H9 (cell line): ENCODE measurements around the gene GLYR1. TPM values are rescaled to one million over a fixed set of nuclear protein-coding genes. Genes with fewer than 3 reads are reported as not detected.

Experiments used
- DNase-seq: peaks from one replicate; pipeline ENCODE4 v3.0.0-alpha.2; 2017
- H2AFZ ChIP-seq: one replicate; pipeline ENCODE4 v1.6.1; 2013; ENCODE audit warnings: mild to moderate bottlenecking, low read length, control low read depth, moderate library complexity
- H2AK5ac ChIP-seq: 2 replicates; pipeline ENCODE4 v1.6.1; 2013; ENCODE audit warnings: low read length, control low read depth, mixed read lengths; ENCODE audit not compliant: insufficient read length
- H2BK120ac ChIP-seq: one replicate; pipeline ENCODE4 v1.6.1; 2013; ENCODE audit warnings: low read depth, mild to moderate bottlenecking, low read length, control low read depth, inconsistent platforms; ENCODE audit not compliant: poor library complexity, severe bottlenecking
- H2BK12ac ChIP-seq: 2 replicates; pipeline ENCODE4 v1.6.1; 2013; ENCODE audit warnings: low read length, control low read depth, mixed read lengths, low read depth; ENCODE audit not compliant: insufficient read length
- H2BK15ac ChIP-seq: 2 replicates; pipeline ENCODE4 v1.6.1; 2013; ENCODE audit warnings: low read depth, low read length, control low read depth
- H2BK20ac ChIP-seq: one replicate; pipeline ENCODE4 v1.6.1; 2013; ENCODE audit warnings: low read depth, mild to moderate bottlenecking, low read length, control low read depth, inconsistent platforms; ENCODE audit not compliant: poor library complexity, severe bottlenecking
- H2BK5ac ChIP-seq: 2 replicates; pipeline ENCODE4 v1.6.1; 2013; ENCODE audit warnings: low read length, control low read depth, mixed read lengths; ENCODE audit not compliant: insufficient read length
- H3K14ac ChIP-seq: 2 replicates; pipeline ENCODE4 v1.6.1; 2013; ENCODE audit warnings: low read length, control low read depth; ENCODE audit not compliant: insufficient read depth
- H3K18ac ChIP-seq: 2 replicates; pipeline ENCODE4 v1.6.1; 2013; ENCODE audit warnings: low read depth, mild to moderate bottlenecking, mixed read lengths, low read length, control low read depth; ENCODE audit not compliant: insufficient read length
- H3K23ac ChIP-seq: 2 replicates; pipeline ENCODE4 v1.6.1; 2013; ENCODE audit warnings: low read length, control low read depth, mixed read lengths, low read depth; ENCODE audit not compliant: insufficient read length
- H3K23me2 ChIP-seq: 2 replicates; pipeline ENCODE4 v1.6.1; 2013; ENCODE audit warnings: low read depth, mild to moderate bottlenecking, mixed read lengths, low read length, control low read depth; ENCODE audit not compliant: insufficient read length, poor library complexity, severe bottlenecking
- H3K27ac ChIP-seq: 2 replicates; pipeline ENCODE4 v1.5.1; 2013; ENCODE audit warnings: low read length, control low read depth, mixed read lengths, low read depth; ENCODE audit not compliant: insufficient read length
- H3K27me3 ChIP-seq: 2 replicates; pipeline ENCODE4 v1.6.1; 2013; ENCODE audit warnings: low read length, control low read depth, inconsistent platforms; ENCODE audit not compliant: insufficient read depth
- H3K4ac ChIP-seq: 2 replicates; pipeline ENCODE4 v1.6.1; 2013; ENCODE audit warnings: low read depth, mild to moderate bottlenecking, control low read depth, inconsistent platforms, low read length, moderate library complexity
- H3K4me1 ChIP-seq: 2 replicates; pipeline ENCODE4 v1.6.1; 2013; ENCODE audit warnings: low read length, control low read depth, inconsistent platforms; ENCODE audit not compliant: insufficient read depth
- H3K4me2 ChIP-seq: 2 replicates; pipeline ENCODE4 v1.6.1; 2013; ENCODE audit warnings: low read length, control low read depth, mixed read lengths; ENCODE audit not compliant: insufficient read length, insufficient read depth
- H3K56ac ChIP-seq: 2 replicates; pipeline ENCODE4 v1.6.1; 2013; ENCODE audit warnings: low read depth, mild to moderate bottlenecking, mixed read lengths, low read length, control low read depth; ENCODE audit not compliant: insufficient read length
- H3K79me1 ChIP-seq: 2 replicates; pipeline ENCODE4 v1.6.1; 2013; ENCODE audit warnings: low read depth, mild to moderate bottlenecking, moderate library complexity, low read length, control low read depth, inconsistent platforms; ENCODE audit not compliant: insufficient read depth, poor library complexity, severe bottlenecking
- H3K79me2 ChIP-seq: 2 replicates; pipeline ENCODE4 v1.6.1; 2013; ENCODE audit warnings: low read length, control low read depth, inconsistent platforms; ENCODE audit not compliant: insufficient read depth
- H3K9ac ChIP-seq: 2 replicates; pipeline ENCODE4 v1.6.1; 2013; ENCODE audit warnings: low read length, control low read depth, mixed read lengths; ENCODE audit not compliant: insufficient read length; ENCODE audit errors: extremely low read depth
- H3K9me3 ChIP-seq: one replicate; pipeline ENCODE4 v1.6.1; 2013; ENCODE audit warnings: low read depth, low read length, inconsistent platforms; ENCODE audit not compliant: control insufficient read depth
- H3T11ph ChIP-seq: one replicate; pipeline ENCODE4 v1.6.1; 2013; ENCODE audit warnings: mild to moderate bottlenecking, low read length, control low read depth, inconsistent platforms
- H4K20me1 ChIP-seq: one replicate; pipeline ENCODE4 v1.6.1; 2013; ENCODE audit not compliant: control insufficient read depth, insufficient read length, insufficient read depth
- H4K5ac ChIP-seq: 2 replicates; pipeline ENCODE4 v1.6.1; 2013; ENCODE audit warnings: low read depth, mild to moderate bottlenecking, mixed read lengths, low read length, control low read depth; ENCODE audit not compliant: insufficient read length
- H4K8ac ChIP-seq: replicated peaks from 2 replicates; pipeline ENCODE4 v1.6.1; 2013; ENCODE audit warnings: low read length, control low read depth, mixed read lengths, low read depth; ENCODE audit not compliant: insufficient read length
- H4K91ac ChIP-seq: 2 replicates; pipeline ENCODE4 v1.6.1; 2013; ENCODE audit warnings: low read depth, mild to moderate bottlenecking, moderate library complexity, mixed read lengths, low read length, control low read depth; ENCODE audit not compliant: insufficient read length
- H3K27ac Mint-ChIP-seq, 3 experiments: 2 replicates in 2 of 3; 3 replicates in 1 of 3; pipeline ENCODE4 v1.8.0; 2020 to 2021; ENCODE audit warnings: mixed read lengths in 3 of 3, mild to moderate bottlenecking in 1 of 3, moderate library complexity in 1 of 3
- H3K27me3 Mint-ChIP-seq: 2 replicates; pipeline ENCODE4 v1.8.0; 2021; ENCODE audit warnings: low read depth, mild to moderate bottlenecking, moderate library complexity, mixed read lengths
- H3K36me3 Mint-ChIP-seq, 3 experiments: 2 replicates in 2 of 3; 3 replicates in 1 of 3; pipeline ENCODE4 v1.8.0; 2020 to 2021; ENCODE audit warnings: low read depth in 3 of 3, mixed read lengths in 3 of 3; ENCODE audit not compliant: insufficient read depth in 1 of 3
- H3K4me1 Mint-ChIP-seq, 2 experiments: 2 replicates each; pipeline ENCODE4 v1.8.0; 2020; ENCODE audit warnings: mixed read lengths in 2 of 2
- H3K4me3 Mint-ChIP-seq, 2 experiments: 2 replicates in 1 of 2; 3 replicates in 1 of 2; pipeline ENCODE4 v1.8.0; 2020 to 2021; ENCODE audit warnings: mild to moderate bottlenecking in 2 of 2, mixed read lengths in 2 of 2, moderate library complexity in 1 of 2
- H3K9me3 Mint-ChIP-seq, 2 experiments: 2 replicates in 1 of 2; 3 replicates in 1 of 2; pipeline ENCODE4 v1.8.0; 2020; ENCODE audit warnings: mild to moderate bottlenecking in 2 of 2, mixed read lengths in 2 of 2, moderate library complexity in 1 of 2
- WGBS: extraction: QIAGEN DNeasy Blood & Tissue Kit; methylation state at CpG from one replicate; pipeline ENCODE4 v1.1.7; 2013; ENCODE audit warnings: missing lambda C conversion rate, low lambda C conversion rate, mixed read lengths; ENCODE audit not compliant: insufficient read length; ENCODE audit errors: extremely low coverage; 5-methylcytosine and 5-hydroxymethylcytosine counted together
- total RNA-seq: library from RNA; stranded (reverse); gene quantifications from 2 replicates; pipeline ENCODE4 v1.2.1, GENCODE V29; 2021
- TF ChIP-seq, protein P1 (sequence below): fragments of 200-600 bp; sonication (generic); conservative IDR thresholded peaks from 3 replicates; pipeline ENCODE4 v1.8.0; 2021; ENCODE audit warnings: antibody characterized with exemption, mild to moderate bottlenecking

The GLYR1 gene
- total RNA-seq, 1 experiment from 2014 or later = 114 TPM

GRCh38 chr16:4778050-4778392 is 69.1 kb downstream of the GLYR1 start:
- no peaks in the 10 kb centered on the region for H3K36me3 Mint-ChIP-seq
- no peak overlapping the region for H2AK5ac ChIP-seq
- no peak overlapping the region for H3K18ac ChIP-seq
- no peak overlapping the region for H4K91ac ChIP-seq
- H3K27ac Mint-ChIP-seq = no peak overlapping the region
- H3K79me1 ChIP-seq = no peaks in the 10 kb centered on the region
- H2BK20ac ChIP-seq = no peak overlapping the region
- H3K27me3 Mint-ChIP-seq = no peaks in the 10 kb centered on the region; the same call in none of the 2 replicates
- no peak overlapping the region for H2BK5ac ChIP-seq
- no peaks in the 10 kb centered on the region; the same call in 1 of the 2 replicates for H3K27me3 ChIP-seq
- H4K20me1 ChIP-seq = no peaks in the 10 kb centered on the region
- no peaks in the 10 kb centered on the region for H3K23me2 ChIP-seq
- H4K5ac ChIP-seq = no peak overlapping the region
- no peak overlapping the region for H3T11ph ChIP-seq
- TF ChIP-seq, protein P1, sequence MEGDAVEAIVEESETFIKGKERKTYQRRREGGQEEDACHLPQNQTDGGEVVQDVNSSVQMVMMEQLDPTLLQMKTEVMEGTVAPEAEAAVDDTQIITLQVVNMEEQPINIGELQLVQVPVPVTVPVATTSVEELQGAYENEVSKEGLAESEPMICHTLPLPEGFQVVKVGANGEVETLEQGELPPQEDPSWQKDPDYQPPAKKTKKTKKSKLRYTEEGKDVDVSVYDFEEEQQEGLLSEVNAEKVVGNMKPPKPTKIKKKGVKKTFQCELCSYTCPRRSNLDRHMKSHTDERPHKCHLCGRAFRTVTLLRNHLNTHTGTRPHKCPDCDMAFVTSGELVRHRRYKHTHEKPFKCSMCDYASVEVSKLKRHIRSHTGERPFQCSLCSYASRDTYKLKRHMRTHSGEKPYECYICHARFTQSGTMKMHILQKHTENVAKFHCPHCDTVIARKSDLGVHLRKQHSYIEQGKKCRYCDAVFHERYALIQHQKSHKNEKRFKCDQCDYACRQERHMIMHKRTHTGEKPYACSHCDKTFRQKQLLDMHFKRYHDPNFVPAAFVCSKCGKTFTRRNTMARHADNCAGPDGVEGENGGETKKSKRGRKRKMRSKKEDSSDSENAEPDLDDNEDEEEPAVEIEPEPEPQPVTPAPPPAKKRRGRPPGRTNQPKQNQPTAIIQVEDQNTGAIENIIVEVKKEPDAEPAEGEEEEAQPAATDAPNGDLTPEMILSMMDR = no peak
- no peak overlapping the region for H3K4me3 Mint-ChIP-seq
- no peak for DNase-seq
- H2BK12ac ChIP-seq = no peak overlapping the region
- H2AFZ ChIP-seq = no peak overlapping the region
- H3K9ac ChIP-seq = no peak overlapping the region
- WGBS = no CpG with 5 or more reads among the region's 5 CpGs
- no peaks in the 10 kb centered on the region; a peak in 2 of 5 replicates for H3K9me3 Mint-ChIP-seq
- no peaks in the 10 kb centered on the region for H3K4me1 Mint-ChIP-seq
- no peaks in the 10 kb centered on the region for H3K4me1 ChIP-seq
- no peak overlapping the region for H2BK15ac ChIP-seq
- H2BK120ac ChIP-seq = no peak overlapping the region
- H3K27ac ChIP-seq = no peak overlapping the region
- no peak overlapping the region for H3K4me2 ChIP-seq
- H3K14ac ChIP-seq = no peak overlapping the region
- H3K56ac ChIP-seq = no peak overlapping the region
- H3K79me2 ChIP-seq = no peaks in the 10 kb centered on the region
- H4K8ac ChIP-seq = no peak overlapping the region
- no peak overlapping the region for H3K23ac ChIP-seq
- H3K9me3 ChIP-seq = no peaks in the 10 kb centered on the region
- H3K4ac ChIP-seq = no peak overlapping the region
